ENCODE measurements around the gene OLIG3. TPM values are rescaled to one million over a fixed set of nuclear protein-coding genes. Genes with fewer than 3 reads are reported as not detected.
A peak's percentile ranks its signal among the peaks of the same experiment; 100 is the strongest.

The OLIG3 gene
- total RNA-seq = under 1 TPM; 0.10 to 0.21 TPM

- Mint-ChIP-seq H3K4me1 (peaks cover 61% of the 10 kb centered on the region), H3K27me3 (peaks cover 100% of the 10 kb centered on the region), H3K4me3 (peak within 1 kb of the TSS; percentile 54), H3K27ac (no peak within 1 kb of the TSS), H3K36me3 (no peaks in the 10 kb centered on the region), H3K9me3 (no peaks in the 10 kb centered on the region)
- DNase-seq = peak; percentile 49
Observed at GRCh38 chr6:137494281-137494987, at the start of gene OLIG3. TSS of gene OLIG3 (minus strand) at chr6:137494394. CDS start at chr6:137494170, 224 bp downstream.

GRCh38 chr6:137543114-137543513 lies 48.9 kb upstream of the OLIG3 start:
- Mint-ChIP-seq H3K27me3 (no peaks in the 10 kb centered on the region), H3K27ac (no peak overlapping the region), H3K4me1 (peaks cover 10% of the 10 kb centered on the region), H3K36me3 (no peaks in the 10 kb centered on the region), H3K4me3 (no peak overlapping the region), H3K9me3 (peaks cover 1% of the 10 kb centered on the region)
- no peak for DNase-seq

GRCh38 chr6:137542713-137543112 lies 48.5 kb upstream of the OLIG3 start:
- Mint-ChIP-seq H3K4me3 (no peak overlapping the region), H3K36me3 (no peaks in the 10 kb centered on the region), H3K4me1 (peaks cover 10% of the 10 kb centered on the region), H3K9me3 (peaks cover 1% of the 10 kb centered on the region), H3K27ac (no peak overlapping the region), H3K27me3 (no peaks in the 10 kb centered on the region)
- DNase-seq = no peak

- Mint-ChIP-seq H3K27ac (no peak overlapping the region), H3K4me1 (peaks cover 10% of the 10 kb centered on the region)
Observed at GRCh38 chr6:137541534-137542063, 47.4 kb upstream of the OLIG3 start.

GRCh38 chr6:137536104-137536773 lies 42.0 kb upstream of the OLIG3 start:
- no peaks in the 10 kb centered on the region for H3K9me3 Mint-ChIP-seq
- H3K27ac Mint-ChIP-seq = no peak overlapping the region
- no peak overlapping the region for H3K4me3 Mint-ChIP-seq
- H3K36me3 Mint-ChIP-seq = no peaks in the 10 kb centered on the region
- H3K4me1 Mint-ChIP-seq = no peaks in the 10 kb centered on the region
- H3K27me3 Mint-ChIP-seq = peaks cover 3% of the 10 kb centered on the region
- no peak for DNase-seq

More at GRCh38 chr6:137541534-137542063, 47.4 kb upstream of the OLIG3 start:
- no peak for DNase-seq
- Mint-ChIP-seq H3K27me3 (no peaks in the 10 kb centered on the region), H3K4me3 (no peak overlapping the region), H3K36me3 (no peaks in the 10 kb centered on the region), H3K9me3 (peaks cover 1% of the 10 kb centered on the region)

GRCh38 chr6:137531376-137532092 lies 37.3 kb upstream of the OLIG3 start:
- no peak for DNase-seq
- peaks cover 9% of the 10 kb centered on the region for H3K27me3 Mint-ChIP-seq
- H3K36me3 Mint-ChIP-seq = no peaks in the 10 kb centered on the region
- H3K9me3 Mint-ChIP-seq = peaks cover 8% of the 10 kb centered on the region
- no peak overlapping the region for H3K4me3 Mint-ChIP-seq
- H3K27ac Mint-ChIP-seq = no peak overlapping the region
- H3K4me1 Mint-ChIP-seq = no peaks in the 10 kb centered on the region

- DNase-seq = no peak
- no peak overlapping the region for H3K4me3 Mint-ChIP-seq
- no peaks in the 10 kb centered on the region for H3K4me1 Mint-ChIP-seq
- H3K27me3 Mint-ChIP-seq = peaks cover 12% of the 10 kb centered on the region
- peaks cover 17% of the 10 kb centered on the region for H3K9me3 Mint-ChIP-seq
- H3K36me3 Mint-ChIP-seq = no peaks in the 10 kb centered on the region
- no peak overlapping the region for H3K27ac Mint-ChIP-seq
Observed at GRCh38 chr6:137530404-137530803, 36.2 kb upstream of the OLIG3 start.

GRCh38 chr6:137522831-137523230 lies 28.6 kb upstream of the OLIG3 start:
- no peak overlapping the region for H3K27ac Mint-ChIP-seq
- H3K27me3 Mint-ChIP-seq = peaks cover 39% of the 10 kb centered on the region
- DNase-seq = no peak
- no peaks in the 10 kb centered on the region for H3K36me3 Mint-ChIP-seq
- peaks cover 15% of the 10 kb centered on the region for H3K9me3 Mint-ChIP-seq
- no peak overlapping the region for H3K4me3 Mint-ChIP-seq
- no peaks in the 10 kb centered on the region for H3K4me1 Mint-ChIP-seq

GRCh38 chr6:137522198-137522798 lies 28.1 kb upstream of the OLIG3 start:
- peaks cover 3% of the 10 kb centered on the region for H3K4me1 Mint-ChIP-seq
- H3K27me3 Mint-ChIP-seq = peaks cover 44% of the 10 kb centered on the region
- peaks cover 12% of the 10 kb centered on the region for H3K9me3 Mint-ChIP-seq
- no peak for DNase-seq
- no peak overlapping the region for H3K27ac Mint-ChIP-seq
- H3K36me3 Mint-ChIP-seq = no peaks in the 10 kb centered on the region
- no peak overlapping the region for H3K4me3 Mint-ChIP-seq

GRCh38 chr6:137520520-137520919 lies 26.3 kb upstream of the OLIG3 start:
- H3K4me3 Mint-ChIP-seq = no peak overlapping the region
- no peak overlapping the region for H3K27ac Mint-ChIP-seq
- H3K27me3 Mint-ChIP-seq = peaks cover 58% of the 10 kb centered on the region
- peaks cover 4% of the 10 kb centered on the region for H3K4me1 Mint-ChIP-seq
- H3K9me3 Mint-ChIP-seq = no peaks in the 10 kb centered on the region
- no peak for DNase-seq
- no peaks in the 10 kb centered on the region for H3K36me3 Mint-ChIP-seq

- peaks cover 4% of the 10 kb centered on the region for H3K4me1 Mint-ChIP-seq
- H3K27me3 Mint-ChIP-seq = peaks cover 66% of the 10 kb centered on the region
- H3K9me3 Mint-ChIP-seq = no peaks in the 10 kb centered on the region
- no peaks in the 10 kb centered on the region for H3K36me3 Mint-ChIP-seq
- no peak for DNase-seq
- no peak overlapping the region for H3K27ac Mint-ChIP-seq
- H3K4me3 Mint-ChIP-seq = no peak overlapping the region
Observed at GRCh38 chr6:137519629-137520176, 25.5 kb upstream of the OLIG3 start.

GRCh38 chr6:137518386-137518983 lies 24.3 kb upstream of the OLIG3 start:
- Mint-ChIP-seq H3K9me3 (no peaks in the 10 kb centered on the region), H3K27me3 (peaks cover 75% of the 10 kb centered on the region)

GRCh38 chr6:137514418-137514817 lies 20.2 kb upstream of the OLIG3 start:
- Mint-ChIP-seq H3K27ac (no peak overlapping the region), H3K27me3 (peaks cover 77% of the 10 kb centered on the region), H3K9me3 (peaks cover 9% of the 10 kb centered on the region), H3K4me1 (peaks cover 4% of the 10 kb centered on the region), H3K36me3 (peaks cover 4% of the 10 kb centered on the region), H3K4me3 (no peak overlapping the region)
- DNase-seq = no peak

More at GRCh38 chr6:137518386-137518983, 24.3 kb upstream of the OLIG3 start:
- Mint-ChIP-seq H3K27ac (no peak overlapping the region), H3K4me1 (peaks cover 4% of the 10 kb centered on the region), H3K4me3 (no peak overlapping the region), H3K36me3 (no peaks in the 10 kb centered on the region)
- no peak for DNase-seq
